K562 (cell line): ENCODE data around the gene MEA1. TPM values are rescaled to one million over a fixed set of nuclear protein-coding genes. Genes with fewer than 3 reads are reported as not detected.

Source experiments
- ATF7 ChIP-seq: fragments of 450-650 bp; IDR thresholded peaks from 2 replicates; pipeline ENCODE4 v1.7.1; 2014; ENCODE audit warnings: mild to moderate bottlenecking, moderate library complexity
- CBX8 ChIP-seq: fragments of 200-600 bp; sonication (generic); IDR thresholded peaks from 2 replicates; pipeline ENCODE4 v1.6.1; 2012; ENCODE audit warnings: borderline replicate concordance, mixed run types, low read depth, mild to moderate bottlenecking, moderate library complexity, mixed read lengths, low read length, control low read depth, inconsistent platforms; ENCODE audit not compliant: poor library complexity, severe bottlenecking; ENCODE audit errors: extremely low read depth
- FOXA1 ChIP-seq: fragments of 450-650 bp; IDR thresholded peaks from 2 replicates; pipeline ENCODE4 v1.6.1; 2016; ENCODE audit warnings: mild to moderate bottlenecking, borderline replicate concordance
- KLF13 ChIP-seq: fragments of 450-650 bp; IDR thresholded peaks from 2 replicates; pipeline ENCODE4 v1.6.1; 2016; ENCODE audit warnings: missing genetic modification characterization, low read depth, mild to moderate bottlenecking, missing compliant biosample characterization, moderate library complexity, borderline replicate concordance
- NCOR1 ChIP-seq: fragments of 450-650 bp; IDR thresholded peaks from 2 replicates; pipeline ENCODE4 v1.6.1; 2016; ENCODE audit warnings: mild to moderate bottlenecking, moderate library complexity
- NFRKB ChIP-seq: fragments of 450-650 bp; IDR thresholded peaks from 2 replicates; pipeline ENCODE4 v1.6.1; 2016; ENCODE audit warnings: low read depth
- NUFIP1 ChIP-seq: fragments of 450-650 bp; IDR thresholded peaks from 2 replicates; pipeline ENCODE4 v1.6.1; 2018; ENCODE audit not compliant: partially characterized antibody
- TOE1 ChIP-seq, 2 experiments: fragments of 450-650 bp in 1 of 2; sonication (generic) in 1 of 2; formaldehyde crosslinking in 1 of 2; IDR thresholded peaks; 2 replicates each; pipeline versions ENCODE4 v1.7.1 to v1.8.0; 2016 to 2022; ENCODE audit warnings: borderline replicate concordance in 2 of 2, mild to moderate bottlenecking in 2 of 2, antibody characterized with exemption in 1 of 2, inconsistent platforms in 1 of 2, low read depth in 1 of 2, missing genetic modification reagents in 1 of 2, moderate library complexity in 1 of 2
- ZFP1 ChIP-seq: fragments of 450-650 bp; formaldehyde crosslinking; IDR thresholded peaks from 2 replicates; pipeline ENCODE4 v1.4.0; 2020; ENCODE audit warnings: mild to moderate bottlenecking, mixed read lengths
- polyA plus RNA-seq, 8 experiments: library from polyadenylated mRNA; depleted of rRNA in 4 of 8; stranded (reverse) in 5 of 8; unstranded in 3 of 8; fragments of >200 nt; fragmentation: Nextera tagmentation in 2 of 8; fragmentation: Illumina TruSeq in 1 of 8; extraction: Ambion mirVana in 2 of 8; extraction: Trizol in 1 of 8; gene quantifications; 2 replicates each; pipeline versions ENCODE4 v1.2.1 to v1.2.3, GENCODE V29; 2011 to 2014; ENCODE audit warnings: inconsistent platforms in 1 of 8, missing spikeins in 1 of 8
- total RNA-seq, 7 experiments: library from RNA; depleted of rRNA in 6 of 7; stranded (reverse); fragments of >200 nt in 6 of 7; fragmentation: Illumina TruSeq in 2 of 7; extraction: Trizol in 2 of 7; gene quantifications; 2 replicates each; pipeline versions ENCODE4 v1.2.1 to v1.2.3, GENCODE V29; 2011 to 2021; ENCODE audit warnings: low replicate concordance in 1 of 7
- TF ChIP-seq, protein P1 (sequence below): fragments of 450-650 bp; IDR thresholded peaks from 2 replicates; pipeline ENCODE4 v1.6.1; 2016; ENCODE audit warnings: mild to moderate bottlenecking, moderate library complexity
- TF ChIP-seq, protein P2 (sequence below), 2 experiments: IDR thresholded peaks; 2 replicates each; pipeline ENCODE4 v1.6.1; 2012; ENCODE audit warnings: improper control_type of control experiment in 2 of 2, low read depth in 2 of 2, low read length in 2 of 2, borderline replicate concordance in 1 of 2
- TF ChIP-seq, protein P3 (sequence below): sonication (generic); formaldehyde crosslinking; IDR thresholded peaks from 2 replicates; pipeline ENCODE4 v1.8.0; 2022; ENCODE audit warnings: mild to moderate bottlenecking, missing genetic modification reagents

MEA1 gene
- total and polyA plus RNA-seq, 9 of the 15 experiments (the other 6 are each of a cell fraction or from before 2014, with no cell fraction given) = 86.8 to 210 (median 152) TPM

DNA sequence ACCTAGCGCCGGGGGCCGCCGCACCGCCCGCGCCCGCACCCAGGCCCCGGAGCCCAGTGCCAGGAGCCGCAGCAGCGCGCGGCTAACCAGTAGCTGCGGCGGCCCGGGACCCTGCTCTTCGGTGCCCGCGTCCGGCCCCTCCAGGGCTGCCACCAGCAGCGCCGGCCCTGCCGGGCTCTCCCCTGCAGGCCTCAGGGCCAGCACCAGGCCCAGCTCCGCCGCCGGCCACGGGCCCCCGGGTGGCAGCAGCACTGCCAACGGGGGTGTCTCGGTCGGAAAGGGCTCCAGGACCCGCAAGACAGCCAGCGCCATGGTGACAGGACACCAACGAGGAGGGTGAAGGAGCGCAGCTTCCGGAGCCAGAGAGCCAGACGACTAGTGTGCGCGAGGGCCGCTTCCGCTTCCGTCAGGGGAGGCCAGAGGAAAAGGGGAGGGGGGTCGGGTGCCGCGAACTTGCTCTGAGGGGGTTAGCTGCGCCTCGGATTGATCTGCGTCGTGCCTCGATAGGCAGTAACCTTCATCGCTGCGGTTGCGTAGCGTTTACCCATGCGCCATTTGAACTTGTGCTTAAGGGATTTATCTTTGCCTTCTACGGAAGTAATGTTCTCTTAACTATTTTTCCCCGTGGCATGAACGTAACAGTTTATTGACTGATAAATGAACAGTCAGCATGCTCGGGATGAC, 34.8 kb downstream of the MEA1 start, which contains the start of gene PEX6 (continued):
- TF ChIP-seq, protein P1, sequence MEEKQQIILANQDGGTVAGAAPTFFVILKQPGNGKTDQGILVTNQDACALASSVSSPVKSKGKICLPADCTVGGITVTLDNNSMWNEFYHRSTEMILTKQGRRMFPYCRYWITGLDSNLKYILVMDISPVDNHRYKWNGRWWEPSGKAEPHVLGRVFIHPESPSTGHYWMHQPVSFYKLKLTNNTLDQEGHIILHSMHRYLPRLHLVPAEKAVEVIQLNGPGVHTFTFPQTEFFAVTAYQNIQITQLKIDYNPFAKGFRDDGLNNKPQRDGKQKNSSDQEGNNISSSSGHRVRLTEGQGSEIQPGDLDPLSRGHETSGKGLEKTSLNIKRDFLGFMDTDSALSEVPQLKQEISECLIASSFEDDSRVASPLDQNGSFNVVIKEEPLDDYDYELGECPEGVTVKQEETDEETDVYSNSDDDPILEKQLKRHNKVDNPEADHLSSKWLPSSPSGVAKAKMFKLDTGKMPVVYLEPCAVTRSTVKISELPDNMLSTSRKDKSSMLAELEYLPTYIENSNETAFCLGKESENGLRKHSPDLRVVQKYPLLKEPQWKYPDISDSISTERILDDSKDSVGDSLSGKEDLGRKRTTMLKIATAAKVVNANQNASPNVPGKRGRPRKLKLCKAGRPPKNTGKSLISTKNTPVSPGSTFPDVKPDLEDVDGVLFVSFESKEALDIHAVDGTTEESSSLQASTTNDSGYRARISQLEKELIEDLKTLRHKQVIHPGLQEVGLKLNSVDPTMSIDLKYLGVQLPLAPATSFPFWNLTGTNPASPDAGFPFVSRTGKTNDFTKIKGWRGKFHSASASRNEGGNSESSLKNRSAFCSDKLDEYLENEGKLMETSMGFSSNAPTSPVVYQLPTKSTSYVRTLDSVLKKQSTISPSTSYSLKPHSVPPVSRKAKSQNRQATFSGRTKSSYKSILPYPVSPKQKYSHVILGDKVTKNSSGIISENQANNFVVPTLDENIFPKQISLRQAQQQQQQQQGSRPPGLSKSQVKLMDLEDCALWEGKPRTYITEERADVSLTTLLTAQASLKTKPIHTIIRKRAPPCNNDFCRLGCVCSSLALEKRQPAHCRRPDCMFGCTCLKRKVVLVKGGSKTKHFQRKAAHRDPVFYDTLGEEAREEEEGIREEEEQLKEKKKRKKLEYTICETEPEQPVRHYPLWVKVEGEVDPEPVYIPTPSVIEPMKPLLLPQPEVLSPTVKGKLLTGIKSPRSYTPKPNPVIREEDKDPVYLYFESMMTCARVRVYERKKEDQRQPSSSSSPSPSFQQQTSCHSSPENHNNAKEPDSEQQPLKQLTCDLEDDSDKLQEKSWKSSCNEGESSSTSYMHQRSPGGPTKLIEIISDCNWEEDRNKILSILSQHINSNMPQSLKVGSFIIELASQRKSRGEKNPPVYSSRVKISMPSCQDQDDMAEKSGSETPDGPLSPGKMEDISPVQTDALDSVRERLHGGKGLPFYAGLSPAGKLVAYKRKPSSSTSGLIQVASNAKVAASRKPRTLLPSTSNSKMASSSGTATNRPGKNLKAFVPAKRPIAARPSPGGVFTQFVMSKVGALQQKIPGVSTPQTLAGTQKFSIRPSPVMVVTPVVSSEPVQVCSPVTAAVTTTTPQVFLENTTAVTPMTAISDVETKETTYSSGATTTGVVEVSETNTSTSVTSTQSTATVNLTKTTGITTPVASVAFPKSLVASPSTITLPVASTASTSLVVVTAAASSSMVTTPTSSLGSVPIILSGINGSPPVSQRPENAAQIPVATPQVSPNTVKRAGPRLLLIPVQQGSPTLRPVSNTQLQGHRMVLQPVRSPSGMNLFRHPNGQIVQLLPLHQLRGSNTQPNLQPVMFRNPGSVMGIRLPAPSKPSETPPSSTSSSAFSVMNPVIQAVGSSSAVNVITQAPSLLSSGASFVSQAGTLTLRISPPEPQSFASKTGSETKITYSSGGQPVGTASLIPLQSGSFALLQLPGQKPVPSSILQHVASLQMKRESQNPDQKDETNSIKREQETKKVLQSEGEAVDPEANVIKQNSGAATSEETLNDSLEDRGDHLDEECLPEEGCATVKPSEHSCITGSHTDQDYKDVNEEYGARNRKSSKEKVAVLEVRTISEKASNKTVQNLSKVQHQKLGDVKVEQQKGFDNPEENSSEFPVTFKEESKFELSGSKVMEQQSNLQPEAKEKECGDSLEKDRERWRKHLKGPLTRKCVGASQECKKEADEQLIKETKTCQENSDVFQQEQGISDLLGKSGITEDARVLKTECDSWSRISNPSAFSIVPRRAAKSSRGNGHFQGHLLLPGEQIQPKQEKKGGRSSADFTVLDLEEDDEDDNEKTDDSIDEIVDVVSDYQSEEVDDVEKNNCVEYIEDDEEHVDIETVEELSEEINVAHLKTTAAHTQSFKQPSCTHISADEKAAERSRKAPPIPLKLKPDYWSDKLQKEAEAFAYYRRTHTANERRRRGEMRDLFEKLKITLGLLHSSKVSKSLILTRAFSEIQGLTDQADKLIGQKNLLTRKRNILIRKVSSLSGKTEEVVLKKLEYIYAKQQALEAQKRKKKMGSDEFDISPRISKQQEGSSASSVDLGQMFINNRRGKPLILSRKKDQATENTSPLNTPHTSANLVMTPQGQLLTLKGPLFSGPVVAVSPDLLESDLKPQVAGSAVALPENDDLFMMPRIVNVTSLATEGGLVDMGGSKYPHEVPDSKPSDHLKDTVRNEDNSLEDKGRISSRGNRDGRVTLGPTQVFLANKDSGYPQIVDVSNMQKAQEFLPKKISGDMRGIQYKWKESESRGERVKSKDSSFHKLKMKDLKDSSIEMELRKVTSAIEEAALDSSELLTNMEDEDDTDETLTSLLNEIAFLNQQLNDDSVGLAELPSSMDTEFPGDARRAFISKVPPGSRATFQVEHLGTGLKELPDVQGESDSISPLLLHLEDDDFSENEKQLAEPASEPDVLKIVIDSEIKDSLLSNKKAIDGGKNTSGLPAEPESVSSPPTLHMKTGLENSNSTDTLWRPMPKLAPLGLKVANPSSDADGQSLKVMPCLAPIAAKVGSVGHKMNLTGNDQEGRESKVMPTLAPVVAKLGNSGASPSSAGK = peak; percentile 83
- TF ChIP-seq, protein P2, sequence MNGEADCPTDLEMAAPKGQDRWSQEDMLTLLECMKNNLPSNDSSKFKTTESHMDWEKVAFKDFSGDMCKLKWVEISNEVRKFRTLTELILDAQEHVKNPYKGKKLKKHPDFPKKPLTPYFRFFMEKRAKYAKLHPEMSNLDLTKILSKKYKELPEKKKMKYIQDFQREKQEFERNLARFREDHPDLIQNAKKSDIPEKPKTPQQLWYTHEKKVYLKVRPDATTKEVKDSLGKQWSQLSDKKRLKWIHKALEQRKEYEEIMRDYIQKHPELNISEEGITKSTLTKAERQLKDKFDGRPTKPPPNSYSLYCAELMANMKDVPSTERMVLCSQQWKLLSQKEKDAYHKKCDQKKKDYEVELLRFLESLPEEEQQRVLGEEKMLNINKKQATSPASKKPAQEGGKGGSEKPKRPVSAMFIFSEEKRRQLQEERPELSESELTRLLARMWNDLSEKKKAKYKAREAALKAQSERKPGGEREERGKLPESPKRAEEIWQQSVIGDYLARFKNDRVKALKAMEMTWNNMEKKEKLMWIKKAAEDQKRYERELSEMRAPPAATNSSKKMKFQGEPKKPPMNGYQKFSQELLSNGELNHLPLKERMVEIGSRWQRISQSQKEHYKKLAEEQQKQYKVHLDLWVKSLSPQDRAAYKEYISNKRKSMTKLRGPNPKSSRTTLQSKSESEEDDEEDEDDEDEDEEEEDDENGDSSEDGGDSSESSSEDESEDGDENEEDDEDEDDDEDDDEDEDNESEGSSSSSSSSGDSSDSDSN (IDR thresholded peaks at IDR 0.05; ENCODE audit: borderline replicate concordance in 1 of 2, low read depth in 2 of 2, low read length in 2 of 2) = peak; percentile 70 to 79; a peak in 2 of 4 replicates
- TF ChIP-seq, protein P3, sequence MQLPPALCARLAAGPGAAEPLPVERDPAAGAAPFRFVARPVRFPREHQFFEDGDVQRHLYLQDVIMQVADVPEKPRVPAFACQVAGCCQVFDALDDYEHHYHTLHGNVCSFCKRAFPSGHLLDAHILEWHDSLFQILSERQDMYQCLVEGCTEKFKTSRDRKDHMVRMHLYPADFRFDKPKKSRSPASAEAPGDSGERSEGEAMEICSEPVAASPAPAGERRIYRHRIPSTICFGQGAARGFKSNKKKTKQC (CRISPR knock-in tag) = no peak; the same call in 1 of the 2 replicates
- TF ChIP-seq ATF7 (peak; percentile 74), ZFP1 (CRISPR knock-in tag) (no peak), NCOR1 (no peak), FOXA1 (no peak), CBX8 (no peak), NUFIP1 (no peak), KLF13 (0 out of 2 replicates have a peak, but pooled peaks have one; percentile 50), NFRKB (0 out of 2 replicates have a peak, but pooled peaks have one; percentile 74), TOE1 (IDR thresholded peaks at IDR 0.05; ENCODE audit: borderline replicate concordance) (no peak), TOE1 (CRISPR knock-in tag; IDR thresholded peaks at IDR 0.05; ENCODE audit: borderline replicate concordance, low read depth) (no peak)
